Smooth muscle cell (in vitro differentiated cells): ENCODE measurements around the gene ZDHHC9. TPM values are rescaled to one million over a fixed set of nuclear protein-coding genes. Genes with fewer than 3 reads are reported as not detected.

Experiments used
- DNase-seq: peaks from one replicate; lab custom pipeline; 2025; ENCODE audit not compliant: unreplicated experiment; lab: John Stamatoyannopoulos, UW
- H2AFZ ChIP-seq: fragments of 200-600 bp; sonication (generic); 2 replicates; pipeline ENCODE4 v1.6.0; 2016; ENCODE audit warnings: antibody characterized with exemption, low read depth, mild to moderate bottlenecking
- H3F3A ChIP-seq: fragments of 200-600 bp; sonication (generic); 2 replicates; pipeline ENCODE4 v1.6.0; 2017; ENCODE audit warnings: antibody characterized with exemption, low read depth
- H3K27ac ChIP-seq: fragments of 200-600 bp; sonication (generic); 2 replicates; pipeline ENCODE4 v1.5.1; 2016; ENCODE audit warnings: low read depth, mild to moderate bottlenecking
- H3K27me3 ChIP-seq: fragments of 200-600 bp; sonication (generic); 2 replicates; pipeline ENCODE4 v1.6.1; 2016; ENCODE audit warnings: low read depth, mild to moderate bottlenecking
- H3K36me3 ChIP-seq: fragments of 200-600 bp; sonication (generic); 2 replicates; pipeline ENCODE4 v1.5.1; 2016; ENCODE audit warnings: low read depth
- H3K4me1 ChIP-seq: fragments of 200-600 bp; sonication (generic); 2 replicates; pipeline ENCODE4 v1.5.1; 2016; ENCODE audit warnings: low read depth
- H3K4me2 ChIP-seq: fragments of 200-600 bp; sonication (generic); 2 replicates; pipeline ENCODE4 v1.6.0; 2016; ENCODE audit warnings: mild to moderate bottlenecking
- H3K4me3 ChIP-seq: fragments of 200-600 bp; sonication (generic); 2 replicates; pipeline ENCODE4 v1.5.1; 2016; ENCODE audit warnings: mild to moderate bottlenecking
- H3K79me2 ChIP-seq: fragments of 200-600 bp; sonication (generic); 2 replicates; pipeline ENCODE4 v1.6.0; 2016; ENCODE audit warnings: low read depth, mild to moderate bottlenecking
- H3K9ac ChIP-seq: fragments of 200-600 bp; sonication (generic); 2 replicates; pipeline ENCODE4 v1.6.0; 2016; ENCODE audit warnings: low read depth
- H3K9me3 ChIP-seq: fragments of 200-600 bp; sonication (generic); replicated peaks from 2 replicates; pipeline ENCODE4 v1.5.1; 2016; ENCODE audit warnings: low read depth
- H4K20me1 ChIP-seq: fragments of 200-600 bp; sonication (generic); 2 replicates; pipeline ENCODE4 v1.6.0; 2016; ENCODE audit warnings: low read depth
- WGBS: methylation state at CpG from one replicate; pipeline ENCODE4 v1.1.7; 2016; ENCODE audit warnings: low lambda C conversion rate; 5-methylcytosine and 5-hydroxymethylcytosine counted together
- polyA plus RNA-seq: library from polyadenylated mRNA; unstranded; fragments of >200 nt; fragmentation: Nextera tagmentation; extraction: Ambion mirVana; gene quantifications from 2 replicates; pipeline ENCODE4 v1.2.1, GENCODE V29; 2016
- total RNA-seq: library from RNA; depleted of rRNA; stranded (reverse); fragments of >200 nt; gene quantifications from 2 replicates; pipeline ENCODE4 v1.2.3, GENCODE V29; 2014
- TF ChIP-seq, protein P1 (sequence below): fragments of 200-600 bp; sonication (generic); IDR thresholded peaks from 2 replicates; pipeline ENCODE4 v1.5.1; 2017; ENCODE audit warnings: borderline replicate concordance, mild to moderate bottlenecking, antibody characterized with exemption; ENCODE audit not compliant: insufficient read depth, poor library complexity, severe bottlenecking

ZDHHC9 gene
- total and polyA plus RNA-seq, 2 experiments from 2014 or later = 44.3 to 45.7 TPM

DNA sequence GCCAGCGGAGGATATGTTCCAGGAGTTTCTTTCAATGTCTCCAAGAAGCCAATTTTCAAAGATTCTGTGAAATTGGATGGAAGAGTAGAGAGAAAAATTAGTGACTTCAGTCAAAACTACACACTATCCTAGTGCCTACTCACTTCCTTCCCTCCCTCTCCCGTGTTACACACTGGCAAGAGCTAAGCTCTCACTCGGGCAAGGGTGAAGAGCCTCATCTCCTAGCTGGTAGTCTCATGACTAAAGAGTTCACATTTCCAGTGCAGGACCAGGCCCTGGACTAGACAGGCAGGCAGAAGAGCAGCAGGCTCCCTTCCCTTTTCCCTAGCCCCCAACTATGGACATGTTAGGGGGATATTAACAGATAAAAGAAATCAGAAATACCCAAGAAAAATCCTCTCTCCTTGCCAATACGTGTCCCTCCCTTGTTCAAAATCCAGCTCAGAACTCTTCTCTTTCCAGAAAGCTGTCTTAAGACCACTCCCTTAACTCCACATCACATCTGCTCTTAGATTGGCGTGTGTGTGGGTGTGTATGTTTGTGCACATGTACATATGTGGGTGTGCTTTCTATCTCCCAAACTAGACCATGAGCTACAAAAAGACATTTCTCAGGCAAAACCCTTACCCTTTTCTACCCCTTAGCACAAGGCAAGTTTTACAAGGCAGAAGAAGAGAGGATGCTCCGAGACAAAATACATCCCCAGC, 29.9 kb downstream of the ZDHHC9 start:
- Histone ChIP-seq H4K20me1 (no peaks in the 10 kb centered on the region), H3K79me2 (no peaks in the 10 kb centered on the region), H3K4me1 (no peaks in the 10 kb centered on the region), H3K9ac (no peak overlapping the region), H3K27ac (no peak overlapping the region), H3K4me3 (no peak overlapping the region), H3K36me3 (no peaks in the 10 kb centered on the region), H3F3A (no peaks in the 10 kb centered on the region), H3K27me3 (no peaks in the 10 kb centered on the region), H2AFZ (no peak overlapping the region), H3K9me3 (no peaks in the 10 kb centered on the region), H3K4me2 (no peak overlapping the region)
- DNase-seq = no peak
- 83% methylated on average over 6 of the region's 6 CpGs for WGBS
- TF ChIP-seq, protein P1, sequence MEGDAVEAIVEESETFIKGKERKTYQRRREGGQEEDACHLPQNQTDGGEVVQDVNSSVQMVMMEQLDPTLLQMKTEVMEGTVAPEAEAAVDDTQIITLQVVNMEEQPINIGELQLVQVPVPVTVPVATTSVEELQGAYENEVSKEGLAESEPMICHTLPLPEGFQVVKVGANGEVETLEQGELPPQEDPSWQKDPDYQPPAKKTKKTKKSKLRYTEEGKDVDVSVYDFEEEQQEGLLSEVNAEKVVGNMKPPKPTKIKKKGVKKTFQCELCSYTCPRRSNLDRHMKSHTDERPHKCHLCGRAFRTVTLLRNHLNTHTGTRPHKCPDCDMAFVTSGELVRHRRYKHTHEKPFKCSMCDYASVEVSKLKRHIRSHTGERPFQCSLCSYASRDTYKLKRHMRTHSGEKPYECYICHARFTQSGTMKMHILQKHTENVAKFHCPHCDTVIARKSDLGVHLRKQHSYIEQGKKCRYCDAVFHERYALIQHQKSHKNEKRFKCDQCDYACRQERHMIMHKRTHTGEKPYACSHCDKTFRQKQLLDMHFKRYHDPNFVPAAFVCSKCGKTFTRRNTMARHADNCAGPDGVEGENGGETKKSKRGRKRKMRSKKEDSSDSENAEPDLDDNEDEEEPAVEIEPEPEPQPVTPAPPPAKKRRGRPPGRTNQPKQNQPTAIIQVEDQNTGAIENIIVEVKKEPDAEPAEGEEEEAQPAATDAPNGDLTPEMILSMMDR = no peak

DNA sequence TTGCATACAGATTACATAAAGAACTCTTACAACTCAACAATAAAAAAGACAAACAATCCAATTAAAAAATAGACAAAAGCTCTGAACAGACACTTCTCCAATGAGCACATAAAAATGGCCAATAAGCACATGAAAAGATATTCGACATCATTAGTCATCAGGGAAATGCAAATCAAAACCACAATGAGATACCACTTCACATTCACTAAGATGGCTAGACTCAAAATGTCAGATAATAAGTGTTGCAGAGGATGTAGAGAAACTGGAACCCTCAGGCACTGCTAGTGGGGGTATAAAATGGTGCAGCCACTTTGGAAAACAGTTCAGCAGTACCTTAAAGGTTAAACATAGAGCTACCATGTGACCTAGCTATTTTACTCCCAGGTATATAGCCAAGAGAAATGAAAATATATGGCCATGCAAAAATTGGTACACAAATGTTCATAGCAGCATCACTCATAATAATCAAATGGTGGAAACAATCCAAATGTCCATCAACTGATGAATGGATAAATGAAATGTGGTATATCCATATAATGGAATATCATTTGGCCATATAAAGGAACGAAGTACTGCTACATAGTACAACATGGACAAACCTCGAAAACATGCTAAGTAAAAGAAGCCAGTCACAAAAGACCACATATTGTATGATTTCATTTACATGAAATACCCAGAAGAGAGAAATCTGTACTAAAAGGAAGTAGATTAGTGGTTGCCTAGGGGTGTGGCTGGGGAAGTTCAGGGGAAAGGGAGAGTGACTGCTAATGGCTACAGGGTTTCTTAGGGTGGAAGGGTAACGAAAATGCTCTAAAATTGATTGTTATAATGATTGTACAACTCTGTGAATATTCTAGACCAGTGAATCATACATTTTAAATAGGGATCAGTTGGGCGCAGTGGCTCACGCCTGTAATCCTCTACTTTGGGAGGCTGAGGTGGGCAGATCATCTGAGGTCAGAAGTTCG, 34.6 kb downstream of the ZDHHC9 start:
- no peak for DNase-seq
- Histone ChIP-seq H4K20me1 (no peaks in the 10 kb centered on the region), H3K27me3 (no peaks in the 10 kb centered on the region), H3K9me3 (no peaks in the 10 kb centered on the region), H3K27ac (no peak overlapping the region), H3F3A (no peaks in the 10 kb centered on the region), H3K79me2 (no peaks in the 10 kb centered on the region), H3K9ac (no peak overlapping the region), H2AFZ (no peak overlapping the region), H3K4me3 (no peak overlapping the region), H3K36me3 (no peaks in the 10 kb centered on the region), H3K4me1 (no peaks in the 10 kb centered on the region), H3K4me2 (no peak overlapping the region)
- 87% methylated on average over 7 of the region's 7 CpGs for WGBS
- TF ChIP-seq, protein P1 = no peak

DNA sequence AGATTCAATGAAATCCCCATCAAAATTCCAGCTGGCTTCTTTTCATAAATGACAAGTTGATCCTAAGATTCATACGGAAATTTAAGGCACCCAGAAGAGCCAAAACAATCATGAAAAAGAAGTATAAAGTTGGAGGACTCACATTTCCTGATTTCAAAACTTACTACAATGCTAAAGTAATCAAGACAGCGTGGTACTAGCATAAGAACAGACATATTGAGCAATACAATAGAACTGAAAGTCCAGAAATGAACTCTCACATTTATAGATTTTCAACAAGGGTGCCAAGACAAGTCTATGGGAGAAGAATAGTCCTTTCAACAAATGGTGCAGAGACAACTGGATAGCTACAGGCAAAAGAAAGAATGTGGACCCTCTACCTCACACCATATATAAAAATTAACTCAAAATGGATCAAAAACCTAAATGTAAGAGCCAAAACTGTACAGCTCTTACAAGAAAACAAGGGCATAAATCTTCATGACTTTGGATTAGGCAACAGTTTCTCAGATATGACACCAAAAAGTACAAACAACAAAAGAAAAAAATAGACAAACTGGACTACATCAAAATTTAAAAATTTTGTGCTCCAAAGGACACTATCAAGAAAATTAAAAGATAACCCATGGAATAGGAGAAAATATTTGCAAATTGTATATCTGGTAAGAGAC, 35.4 kb downstream of the ZDHHC9 start:
- Histone ChIP-seq H3K4me1 (no peaks in the 10 kb centered on the region), H3K36me3 (no peaks in the 10 kb centered on the region), H4K20me1 (no peaks in the 10 kb centered on the region), H3K4me3 (no peak overlapping the region), H3F3A (no peaks in the 10 kb centered on the region), H2AFZ (no peak overlapping the region), H3K9me3 (no peaks in the 10 kb centered on the region), H3K4me2 (no peak overlapping the region), H3K79me2 (no peaks in the 10 kb centered on the region), H3K27ac (no peak overlapping the region), H3K27me3 (no peaks in the 10 kb centered on the region), H3K9ac (no peak overlapping the region)
- DNase-seq = no peak
- TF ChIP-seq, protein P1 = no peak
- WGBS = 56% methylated on average over 2 of the region's 2 CpGs
